ENCODE results near the gene TANGO6.
"Not testable (repeated sequence)": the region's sequence is repeated elsewhere in the genome, so short reads cannot be mapped to it uniquely, and the experiment has no call there.

The TANGO6 gene

GRCh38 chr16:69124961-69125360 lies 281.6 kb downstream of the TANGO6 start:
- not testable (repeated sequence) for DNase-seq

DNA sequence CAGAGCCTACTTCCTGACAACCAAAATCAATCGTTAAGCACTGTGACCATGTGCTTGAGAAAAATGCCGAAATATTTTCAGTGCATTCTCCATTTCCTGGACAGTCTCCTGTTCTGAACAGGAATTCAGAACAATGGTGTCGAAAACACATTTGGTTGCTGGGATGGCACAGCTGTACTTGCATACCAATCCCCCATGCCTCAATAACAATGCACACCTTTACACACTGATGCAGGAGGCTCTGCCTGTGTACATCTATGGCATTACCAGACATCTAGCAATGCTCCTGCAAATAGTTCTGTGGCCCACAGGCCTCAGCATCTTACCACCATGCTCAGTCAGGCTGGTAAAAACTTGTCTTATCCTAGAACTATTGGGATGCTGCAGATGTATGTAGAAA lies 282.9 kb downstream of the TANGO6 start:
- DNase-seq, result no peak

GRCh38 chr16:69126801-69127200 lies 283.5 kb downstream of the TANGO6 start:
- DNase-seq, result not testable (repeated sequence)

DNA sequence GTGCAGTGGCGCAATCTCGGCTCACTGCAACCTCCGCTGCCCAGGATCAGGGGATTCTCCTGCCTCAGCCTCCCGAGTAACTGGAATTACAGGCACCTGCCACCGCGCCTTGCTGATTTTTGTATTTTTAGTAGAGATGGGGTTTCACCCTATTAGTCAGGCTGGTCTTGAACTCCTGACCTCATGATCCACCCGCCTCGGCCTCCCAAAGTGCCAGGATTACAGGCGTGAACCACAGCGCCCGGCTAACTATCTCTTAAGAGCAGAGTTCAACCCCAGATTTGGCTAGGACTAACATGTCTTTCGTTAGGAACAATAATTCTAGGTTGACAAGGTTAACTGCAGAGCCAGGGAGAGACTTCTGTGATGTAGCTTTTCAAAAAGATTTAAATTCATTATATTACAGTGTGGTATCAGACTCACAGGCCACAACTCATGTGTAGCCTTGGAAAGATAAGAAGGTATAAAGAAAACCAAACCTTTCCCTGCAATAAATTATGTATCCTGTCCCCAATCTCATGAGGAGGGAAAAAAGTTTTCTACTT lies 284.7 kb downstream of the TANGO6 start:
- DNase-seq, result no peak

DNA sequence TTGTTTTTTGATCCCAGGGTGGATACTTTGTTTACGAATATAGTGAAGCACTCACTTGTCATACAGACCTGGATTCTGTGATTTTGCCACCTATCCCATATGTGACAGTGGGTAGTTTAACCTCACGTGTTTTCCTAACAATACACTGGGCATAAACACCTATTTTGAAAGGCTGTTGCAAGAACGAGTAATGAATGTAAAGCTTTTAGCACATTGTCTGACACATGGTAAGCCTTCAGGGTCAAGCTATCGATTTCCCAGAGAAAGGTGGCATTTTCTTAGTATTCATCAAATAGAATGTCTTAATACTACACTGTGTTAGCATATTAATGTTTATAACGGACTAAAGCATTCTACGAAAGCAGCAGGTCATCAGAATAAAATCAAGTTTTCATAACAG lies 287.1 kb downstream of the TANGO6 start:
- DNase-seq, result no peak

DNA sequence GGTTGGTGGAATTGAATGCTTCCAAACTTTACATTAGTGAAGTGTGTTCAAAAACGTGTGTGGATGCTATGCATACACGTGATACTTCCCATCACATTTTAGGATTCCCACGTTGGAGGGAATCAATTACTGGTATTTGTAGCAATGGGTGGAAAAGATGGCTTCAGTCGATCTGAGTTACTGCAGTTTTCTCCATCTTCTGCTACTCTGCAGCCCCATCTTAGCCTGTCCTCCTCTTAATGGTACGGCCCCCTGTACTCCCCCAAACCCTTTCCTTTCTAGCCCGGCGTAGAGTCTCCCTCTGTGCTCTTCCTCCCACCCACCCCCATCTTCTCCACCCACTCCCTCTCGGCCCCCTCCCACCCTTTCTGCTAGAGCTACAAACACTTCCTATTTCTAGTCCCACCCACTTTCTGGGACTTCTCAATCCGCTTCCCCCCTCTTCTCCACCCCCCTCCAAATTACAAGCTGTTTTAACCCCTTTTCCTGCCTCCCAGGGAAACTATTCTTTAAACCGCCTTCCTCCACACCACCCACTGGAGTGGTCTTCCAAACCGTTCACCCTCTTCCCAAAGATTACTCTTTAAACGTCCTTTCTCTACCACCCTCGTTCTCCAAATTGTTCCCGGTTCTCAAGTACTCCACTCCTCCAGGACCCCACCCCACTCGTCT lies 288.0 kb downstream of the TANGO6 start:
- DNase-seq, result no peak

DNA sequence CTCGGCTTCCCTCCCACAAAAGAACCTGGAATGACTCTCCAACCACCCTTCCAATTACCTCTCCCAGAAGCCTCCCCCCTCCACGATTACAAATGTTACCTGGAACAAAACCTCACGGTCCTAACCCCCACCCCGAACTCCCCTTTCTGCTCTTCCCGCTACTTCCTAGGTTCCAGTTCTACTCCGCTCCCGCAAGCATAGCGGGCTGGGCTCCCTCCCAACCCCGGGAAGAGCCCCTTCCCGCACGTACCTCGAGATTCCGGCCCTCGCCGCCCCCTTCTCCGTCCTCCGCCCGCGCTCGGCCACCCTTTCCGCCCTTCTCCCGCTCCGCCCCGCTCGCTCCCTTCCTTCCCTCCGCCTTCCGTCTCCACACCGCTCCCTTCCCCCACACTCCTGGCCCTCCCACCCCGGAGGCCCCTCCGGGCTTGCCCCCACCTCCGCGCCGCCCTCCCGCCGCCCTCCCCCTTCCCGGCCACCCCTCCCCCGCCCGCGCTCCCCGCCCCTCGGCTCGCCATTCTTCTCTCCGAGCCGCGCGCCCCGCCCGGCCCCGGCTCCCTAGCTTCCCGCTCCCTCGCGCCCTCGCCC lies 288.6 kb downstream of the TANGO6 start:
- DNase-seq, result no peak

DNA sequence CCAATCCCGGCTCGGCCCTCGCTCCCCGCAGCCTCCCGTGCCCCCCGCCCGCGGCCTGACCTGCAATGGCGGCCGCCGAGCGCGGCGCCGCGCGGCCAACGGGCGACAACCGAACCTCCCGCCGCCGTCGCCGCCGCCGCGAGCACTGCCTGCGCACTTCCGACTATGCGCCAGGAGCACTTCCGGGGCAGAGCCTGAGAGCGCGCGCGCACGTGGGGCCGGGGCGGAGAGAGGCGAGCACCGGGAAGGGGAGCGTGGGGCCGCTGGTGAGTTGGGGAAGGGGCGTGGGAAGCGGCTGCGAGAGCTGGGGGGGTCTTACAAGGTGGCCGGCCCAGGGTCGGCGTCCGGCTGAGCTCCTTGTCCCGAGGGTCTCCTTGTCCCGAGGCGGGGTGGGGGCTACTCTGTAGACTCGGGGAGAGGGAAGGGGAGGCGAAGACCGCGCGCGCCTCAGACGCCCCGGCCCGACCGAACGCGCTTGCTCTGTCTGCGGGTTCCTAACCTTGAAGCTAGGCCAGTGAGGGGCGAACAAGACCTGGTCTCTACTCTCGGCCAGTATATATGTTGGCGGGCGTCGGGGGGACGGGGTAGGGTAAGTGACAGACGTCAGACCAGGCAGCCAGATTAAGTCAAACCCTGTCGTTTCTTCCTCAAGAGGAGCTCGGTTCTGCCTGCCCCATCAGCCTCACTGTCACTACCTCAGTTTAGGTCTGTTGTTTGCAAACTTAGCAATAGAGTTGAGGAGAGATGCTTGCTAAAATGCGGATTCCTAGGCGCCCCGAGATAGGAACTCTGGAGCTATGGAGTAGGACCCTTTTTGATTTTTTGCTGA lies 289.3 kb downstream of the TANGO6 start, which contains the start of the genes CHTF8 and UTP4:
Gene CHTF8, minus strand, starts transcription at position 165 of the 829 bp plus-strand sequence. CDS start 11,130 bp downstream, outside the sequence.
Gene UTP4, plus strand, starts transcription at position 226 of the 829 bp plus-strand sequence. CDS start 811 bp downstream, outside the sequence.
- DNase-seq, result peak; percentile 84

DNA sequence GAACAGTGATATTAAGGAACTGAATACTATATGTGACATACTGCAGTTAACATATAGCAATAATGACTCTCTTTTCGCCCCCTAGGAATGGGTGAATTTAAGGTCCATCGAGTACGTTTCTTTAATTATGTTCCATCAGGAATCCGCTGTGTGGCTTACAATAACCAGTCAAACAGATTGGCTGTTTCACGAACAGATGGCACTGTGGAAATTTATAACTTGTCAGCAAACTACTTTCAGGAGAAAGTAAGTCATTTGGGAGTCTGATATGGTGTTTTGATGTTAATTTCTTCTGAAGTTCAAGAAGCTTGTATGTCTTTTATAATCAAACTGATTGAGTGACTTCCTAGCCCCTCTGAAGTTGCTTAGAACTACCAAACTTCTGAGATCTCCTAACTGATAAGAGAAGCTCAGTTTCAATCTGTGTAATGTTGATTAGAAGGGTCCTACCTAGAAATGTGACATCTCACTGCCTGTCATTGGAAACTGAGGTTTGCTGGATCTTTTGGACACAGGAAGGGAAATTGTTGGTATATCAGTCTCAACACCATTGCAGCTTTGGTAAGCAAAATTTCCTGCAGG lies 290.1 kb downstream of the TANGO6 start:
- DNase-seq, result no peak
